Panc1 (cell line): ENCODE results near the gene MRPL20. TPM values are rescaled to one million over a fixed set of nuclear protein-coding genes. Genes with fewer than 3 reads are reported as not detected.

Source experiments
- ATAC-seq: fragments of 200-7000 bp; cut with Tn5 transposase; 2 replicates; pipeline ENCODE4 v1.9.1; 2020; ENCODE audit warnings: mild to moderate bottlenecking, moderate library complexity
- BruUV-seq: library from RNA; stranded (reverse); fragments of 400-500 nt; replicated peaks from 2 replicates; lab custom pipeline; 2021; lab: Mats Ljungman, UMichigan
- CTCF ChIA-PET: fragments of 300-600 bp; sonication (Branson Sonifier 250); formaldehyde crosslinking; loops from one replicate; lab custom pipeline; 2022; ENCODE audit warnings: antibody characterized with exemption; lab: Charles Lee
- POLR2A ChIA-PET: fragments of 300-600 bp; sonication (Branson Sonifier 250); formaldehyde crosslinking; loops from one replicate; lab custom pipeline; 2022; ENCODE audit warnings: antibody characterized with exemption; lab: Charles Lee
- DNase-seq: peaks from one replicate; pipeline ENCODE4 v3.0.0-alpha.2; 2010; ENCODE audit warnings: low read depth, low spot score
- H3K27ac ChIP-seq: 2 replicates; pipeline ENCODE4 v1.5.1; 2011; ENCODE audit warnings: mild to moderate bottlenecking, low read length, inconsistent platforms
- H3K27me3 ChIP-seq: fragments of 200-500 bp; sonication (Bioruptor generic); 2 replicates; pipeline ENCODE4 v1.6.0; 2014; ENCODE audit warnings: low read length, inconsistent platforms; ENCODE audit not compliant: control insufficient read depth, insufficient read depth
- H3K36me3 ChIP-seq: fragments of 200-500 bp; sonication (Bioruptor generic); 2 replicates; pipeline ENCODE4 v1.5.1; 2014; ENCODE audit warnings: inconsistent platforms, mild to moderate bottlenecking, low read length, moderate library complexity; ENCODE audit not compliant: control insufficient read depth, insufficient read depth
- H3K4me1 ChIP-seq: 2 replicates; pipeline ENCODE4 v1.5.1; 2011; ENCODE audit warnings: inconsistent platforms, mild to moderate bottlenecking, low read length, moderate library complexity; ENCODE audit not compliant: control insufficient read depth, insufficient read depth
- H3K4me3 ChIP-seq, 2 experiments: 2 replicates each; pipeline ENCODE4 v1.5.1; 2011 to 2012; ENCODE audit warnings: low read depth in 2 of 2, low read length in 2 of 2, mild to moderate bottlenecking in 2 of 2, inconsistent platforms in 1 of 2, moderate library complexity in 1 of 2
- H3K9me3 ChIP-seq: fragments of 200-500 bp; sonication (Bioruptor generic); 2 replicates; pipeline ENCODE4 v1.5.1; 2014; ENCODE audit warnings: low read depth, mild to moderate bottlenecking, inconsistent platforms, low read length, moderate library complexity; ENCODE audit not compliant: control insufficient read depth, insufficient read depth
- CTCF ChIP-seq: fragments of 450-650 bp; IDR thresholded peaks from 2 replicates; pipeline ENCODE4 v1.5.1; 2017; ENCODE audit warnings: mild to moderate bottlenecking
- POLR2AphosphoS5 ChIP-seq: IDR thresholded peaks from 2 replicates; pipeline ENCODE4 v1.6.1; 2012; ENCODE audit warnings: mild to moderate bottlenecking, low read depth, low read length, moderate library complexity
- REST ChIP-seq, 2 experiments: IDR thresholded peaks; 2 replicates each; pipeline ENCODE4 v1.6.1; 2011 to 2012; ENCODE audit warnings: low read depth in 2 of 2, control low read depth in 1 of 2, low read length in 1 of 2, mild to moderate bottlenecking in 1 of 2, moderate library complexity in 1 of 2; ENCODE audit not compliant: insufficient read depth in 1 of 2
- SIN3A ChIP-seq: IDR thresholded peaks from 2 replicates; pipeline ENCODE4 v1.6.1; 2012; ENCODE audit warnings: low read depth, mild to moderate bottlenecking, low read length, moderate library complexity, borderline replicate concordance; ENCODE audit not compliant: insufficient read depth
- TCF7L2 ChIP-seq: IDR thresholded peaks from 2 replicates; pipeline ENCODE4 v1.6.1; 2011; ENCODE audit warnings: mild to moderate bottlenecking, low read depth, low read length, inconsistent platforms
- in situ Hi-C: cut with HindIII; loops from 2 replicates; pipeline ENCODE4 v1.10.0; 2016; ENCODE audit warnings: low sequenced_read_pairs, low pct_unique_long_range_greater_than_20kb
- intact Hi-C: fragments of 100-400 bp; cut with micrococcal nuclease; formaldehyde crosslinking; loops from one replicate; pipeline ENCODE4 v1.10.0; 2022; ENCODE audit not compliant: unreplicated experiment
- total RNA-seq: library from RNA; stranded (reverse); gene quantifications from one replicate; pipeline ENCODE4 v1.2.1, GENCODE V29; 2021; ENCODE audit not compliant: unreplicated experiment

Gene MRPL20
- total RNA-seq, 1 experiment from 2014 or later: 196 TPM

GRCh38 chr1:1355416-1355815 lies 51.7 kb downstream of the MRPL20 start:
- H3K4me3 ChIP-seq: peak overlapping the region in 1 of 2 experiments; percentile 16; a peak in 2 of 4 replicates
- H3K36me3 ChIP-seq: no peaks in the 10 kb centered on the region
- H3K9me3 ChIP-seq: no peaks in the 10 kb centered on the region
- no peaks in the 10 kb centered on the region for H3K27me3 ChIP-seq
- TF ChIP-seq POLR2AphosphoS5 (no peak; the same call in 1 of the 2 replicates), CTCF (no peak), REST (IDR thresholded peaks at IDR 0.05; ENCODE audit: insufficient read depth in 1 of 2, low read depth in 2 of 2, low read length in 1 of 2) (no peak)
- DNase-seq (no peak), ATAC-seq (peak; percentile 32)
- ChIA-PET POLR2A (interaction anchor here (0.6 kb wide), 1 partner anchor 71 kb away, joined by 3 read pairs; no protein-coding TSS in a partner anchor), CTCF (no interaction called here)
- no TSS peak for BruUV-seq
- in situ Hi-C loops (no loop called here), intact Hi-C loops (no loop called here)
- H3K4me1 ChIP-seq: peaks cover 66% of the 10 kb centered on the region
- no peak overlapping the region for H3K27ac ChIP-seq

GRCh38 chr1:1354271-1355247 lies 52.5 kb downstream of the MRPL20 start:
- Histone ChIP-seq H3K4me1 (peaks cover 58% of the 10 kb centered on the region), H3K9me3 (no peaks in the 10 kb centered on the region), H3K4me3 (no peak overlapping the region), H3K27me3 (no peaks in the 10 kb centered on the region), H3K27ac (no peak overlapping the region; the same call in 1 of the 2 replicates), H3K36me3 (no peaks in the 10 kb centered on the region)
- POLR2A ChIA-PET: interaction anchor here (0.6 kb wide), 1 partner anchor 72 kb away, joined by 3 read pairs; no protein-coding TSS in a partner anchor
- in situ Hi-C loops (no loop called here), intact Hi-C loops (no loop called here)
- no peak for TF ChIP-seq SIN3A
- TF ChIP-seq POLR2AphosphoS5: no peak; the same call in 1 of the 2 replicates
- no peak for TF ChIP-seq REST (IDR thresholded peaks at IDR 0.05; ENCODE audit: insufficient read depth in 1 of 2, low read depth in 2 of 2, low read length in 1 of 2)
- no peak for TF ChIP-seq TCF7L2
- no peak for TF ChIP-seq CTCF
- DNase-seq (no peak), ATAC-seq (no peak)
- no TSS peak for BruUV-seq
- CTCF ChIA-PET: interaction anchor here (0.6 kb wide), 1 partner anchor 173 kb away, joined by 3 read pairs; no protein-coding TSS in a partner anchor
